HUES64 (cell line): Measurements from ENCODE around the gene FBXO21.
"Not testable (repeated sequence)": the region's sequence is repeated elsewhere in the genome, so short reads cannot be mapped to it uniquely, and the experiment has no call there.

Experiments
- H3K27ac ChIP-seq: 2 replicates; pipeline ENCODE4 v1.7.0; 2013; ENCODE audit warnings: low read depth, low read length, inconsistent platforms
- H3K27me3 ChIP-seq: 2 replicates; pipeline ENCODE4 v1.6.1; 2013; ENCODE audit warnings: mild to moderate bottlenecking, low read length; ENCODE audit not compliant: insufficient read depth
- H3K36me3 ChIP-seq: 2 replicates; pipeline ENCODE4 v1.6.1; 2013; ENCODE audit warnings: mild to moderate bottlenecking, low read length; ENCODE audit not compliant: insufficient read depth
- H3K4me1 ChIP-seq: 2 replicates; pipeline ENCODE4 v1.6.1; 2013; ENCODE audit warnings: mild to moderate bottlenecking, low read length, moderate library complexity; ENCODE audit not compliant: insufficient read depth
- H3K4me3 ChIP-seq: 2 replicates; pipeline ENCODE4 v1.5.1; 2013; ENCODE audit warnings: mild to moderate bottlenecking, low read length, moderate library complexity
- H3K9ac ChIP-seq: 2 replicates; pipeline ENCODE4 v1.6.1; 2013; ENCODE audit warnings: mild to moderate bottlenecking, low read depth, low read length
- H3K9me3 ChIP-seq: 2 replicates; pipeline ENCODE4 v1.6.1; 2013; ENCODE audit warnings: low read depth, low read length; ENCODE audit not compliant: insufficient read depth
- WGBS: fragments of 150-250, 120-280 bp; methylation state at CpG from one replicate; pipeline ENCODE4 v1.1.7; 2013; ENCODE audit warnings: missing lambda C conversion rate; 5-methylcytosine and 5-hydroxymethylcytosine counted together

Gene FBXO21

DNA sequence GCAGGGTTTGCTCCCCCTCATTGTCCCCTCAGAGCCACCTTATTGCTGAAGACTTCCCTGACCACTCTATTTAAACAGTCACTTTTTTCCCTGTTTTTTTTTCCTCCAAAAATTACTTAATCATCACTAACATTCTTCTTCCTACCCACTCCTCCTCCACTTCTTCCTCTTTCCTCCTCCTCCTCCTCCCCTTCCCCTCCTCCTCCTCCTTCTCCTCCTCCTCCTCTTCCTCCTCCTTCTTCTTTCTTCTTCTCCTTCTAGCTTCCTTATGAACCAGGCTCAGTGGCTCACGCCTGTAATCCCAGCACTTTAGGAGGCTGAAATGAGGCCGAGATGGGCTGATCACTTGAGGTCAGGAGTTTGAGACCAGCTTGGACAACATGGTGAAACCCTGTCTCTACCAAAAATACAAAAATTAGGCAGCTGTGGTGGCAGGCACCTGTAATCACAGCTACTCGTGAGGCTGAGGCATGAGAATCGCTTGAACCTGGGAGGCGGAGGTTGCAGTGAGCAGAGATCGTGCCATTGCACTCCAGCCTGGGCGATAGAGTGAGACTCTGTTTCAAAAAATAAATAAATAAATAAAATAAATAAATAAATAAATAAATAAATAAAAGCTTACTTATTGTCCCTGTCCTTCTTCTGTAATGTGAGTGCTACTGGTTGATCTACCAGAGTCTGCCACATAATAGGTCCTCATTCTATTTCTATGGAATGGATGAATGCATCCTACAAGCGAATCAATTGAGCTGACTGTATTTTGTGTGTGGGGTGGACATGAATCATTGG, 9.9 kb upstream of the FBXO21 start:
- not testable (repeated sequence) for H3K4me3 ChIP-seq, H3K4me1 ChIP-seq, H3K27me3 ChIP-seq, H3K36me3 ChIP-seq, H3K9ac ChIP-seq, H3K27ac ChIP-seq, H3K9me3 ChIP-seq
- 93% methylated on average over 7 of the region's 8 CpGs for WGBS

DNA sequence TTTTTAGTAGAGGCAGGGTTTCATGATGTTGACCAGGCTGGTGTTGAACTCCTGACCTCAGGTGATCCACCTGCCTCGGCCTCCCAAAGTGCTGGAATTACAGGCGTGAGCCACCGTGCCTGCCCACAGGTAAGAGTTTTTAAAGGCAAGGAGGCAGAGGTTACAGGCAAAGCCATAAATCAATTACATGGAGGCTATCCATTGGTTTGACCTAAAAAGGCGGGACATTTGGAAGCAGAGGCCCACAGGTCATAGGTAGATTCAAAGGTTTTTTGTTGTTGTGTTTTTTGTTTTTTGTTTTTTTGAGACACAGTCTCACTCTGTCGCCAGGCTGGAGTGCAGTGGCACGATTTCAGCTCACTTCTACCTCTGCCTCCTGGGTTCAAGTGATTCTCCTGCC, 6.1 kb upstream of the FBXO21 start:
- H3K4me3 ChIP-seq, H3K27ac ChIP-seq, H3K9me3 ChIP-seq, H3K36me3 ChIP-seq, H3K9ac ChIP-seq, H3K27me3 ChIP-seq, H3K4me1 ChIP-seq: not testable (repeated sequence)
- 96% methylated on average over 6 of the region's 6 CpGs for WGBS

DNA sequence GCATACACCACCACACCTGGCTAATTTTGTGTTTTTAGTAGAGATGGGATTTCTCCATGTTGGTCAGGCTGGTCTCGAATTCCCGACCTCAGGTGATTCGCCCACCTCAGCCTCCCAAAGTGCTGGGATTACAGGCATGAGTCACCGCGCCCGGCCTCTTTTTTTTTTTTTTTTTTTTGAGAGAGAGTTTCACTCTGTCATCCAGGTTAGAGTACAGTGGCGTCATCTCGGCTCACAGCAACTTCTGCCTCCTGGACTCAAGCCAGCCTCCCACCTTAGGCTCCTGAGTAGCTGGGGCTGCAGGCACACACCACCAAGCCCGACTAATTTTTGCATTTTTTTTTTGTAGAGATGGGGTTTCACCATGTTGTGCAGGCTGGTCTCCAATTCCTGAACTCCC, 4.8 kb upstream of the FBXO21 start:
- not testable (repeated sequence) for H3K36me3 ChIP-seq, H3K9me3 ChIP-seq, H3K27me3 ChIP-seq, H3K4me3 ChIP-seq, H3K4me1 ChIP-seq, H3K27ac ChIP-seq, H3K9ac ChIP-seq
- 73% methylated on average over 3 of the region's 9 CpGs for WGBS

DNA sequence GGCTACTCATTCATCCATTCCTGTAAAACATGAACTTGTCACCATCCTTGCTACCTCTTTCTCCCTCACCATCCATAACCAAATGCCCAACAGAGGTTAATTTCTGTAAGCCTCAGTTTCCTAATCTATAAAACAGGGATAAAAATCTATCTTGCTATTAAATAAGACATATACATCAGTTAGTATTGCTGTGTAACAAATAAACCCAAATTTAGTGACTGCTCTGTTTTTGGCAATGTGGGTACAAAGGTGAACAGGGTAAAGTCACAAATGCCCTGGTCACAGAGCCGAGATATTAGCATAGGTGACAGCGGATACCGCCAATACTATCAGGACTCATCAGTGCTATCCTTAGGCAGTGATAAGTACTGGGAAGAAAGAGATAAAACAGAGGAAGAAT, 3.6 kb upstream of the FBXO21 start:
- 95% methylated on average over 3 of the region's 3 CpGs for WGBS
- H3K27ac ChIP-seq = no peak overlapping the region
- H3K9me3 ChIP-seq = no peaks in the 10 kb centered on the region
- no peak overlapping the region for H3K9ac ChIP-seq
- no peaks in the 10 kb centered on the region for H3K36me3 ChIP-seq
- H3K4me1 ChIP-seq = peaks cover 4% of the 10 kb centered on the region; the same call in 1 of the 2 replicates
- H3K4me3 ChIP-seq = no peak overlapping the region
- H3K27me3 ChIP-seq = no peaks in the 10 kb centered on the region

DNA sequence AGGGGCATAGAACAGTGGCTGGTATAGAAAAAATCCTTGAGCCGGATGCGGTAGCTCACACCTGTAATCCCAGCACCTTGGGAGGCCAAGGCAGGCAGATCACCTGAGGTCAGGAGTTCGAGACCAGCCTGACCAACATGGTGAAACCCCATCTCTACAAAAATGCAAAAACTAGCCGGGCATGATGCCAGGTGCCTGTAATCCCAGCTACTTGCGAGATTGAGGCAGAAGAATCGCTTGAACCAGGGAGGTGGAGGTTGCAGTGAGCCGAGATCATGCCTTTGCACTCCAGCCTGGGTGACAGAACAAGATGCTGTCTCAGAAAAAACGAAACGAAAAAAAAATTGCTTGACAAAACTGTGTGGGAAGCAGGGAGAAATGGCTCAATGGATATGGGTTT, 2.3 kb upstream of the FBXO21 start:
- not testable (repeated sequence) for H3K27me3 ChIP-seq, H3K9me3 ChIP-seq, H3K36me3 ChIP-seq, H3K9ac ChIP-seq, H3K4me3 ChIP-seq, H3K27ac ChIP-seq
- 91% methylated on average over 9 of the region's 9 CpGs for WGBS
- H3K4me1 ChIP-seq = peaks cover 12% of the 10 kb centered on the region; the same call in 1 of the 2 replicates

DNA sequence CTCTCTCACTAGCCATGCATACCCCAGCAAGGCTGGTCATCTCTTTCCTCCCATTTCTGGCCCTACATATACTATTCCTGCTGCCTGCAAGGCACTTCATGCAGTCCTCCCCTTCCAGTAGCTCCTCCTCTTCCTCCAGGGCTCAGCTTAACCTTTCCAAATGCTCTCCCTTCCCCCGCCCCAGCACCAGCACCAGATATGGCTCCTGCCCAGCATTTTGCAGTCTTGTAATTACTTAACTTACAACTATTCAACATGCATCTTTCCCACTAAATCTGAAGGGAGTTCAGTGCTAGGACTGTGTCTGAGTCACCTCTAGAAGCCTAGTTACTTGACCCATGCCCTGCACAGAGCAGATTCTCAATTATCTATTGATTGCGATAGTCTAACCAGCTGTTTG, 1.8 kb upstream of the FBXO21 start:
- Histone ChIP-seq H3K9ac (no peak overlapping the region), H3K4me1 (peaks cover 12% of the 10 kb centered on the region; the same call in 1 of the 2 replicates), H3K27me3 (no peaks in the 10 kb centered on the region), H3K36me3 (peaks cover 8% of the 10 kb centered on the region), H3K9me3 (no peaks in the 10 kb centered on the region), H3K27ac (no peak overlapping the region), H3K4me3 (no peak overlapping the region)
- WGBS = 80% methylated on average over 2 of the region's 2 CpGs

DNA sequence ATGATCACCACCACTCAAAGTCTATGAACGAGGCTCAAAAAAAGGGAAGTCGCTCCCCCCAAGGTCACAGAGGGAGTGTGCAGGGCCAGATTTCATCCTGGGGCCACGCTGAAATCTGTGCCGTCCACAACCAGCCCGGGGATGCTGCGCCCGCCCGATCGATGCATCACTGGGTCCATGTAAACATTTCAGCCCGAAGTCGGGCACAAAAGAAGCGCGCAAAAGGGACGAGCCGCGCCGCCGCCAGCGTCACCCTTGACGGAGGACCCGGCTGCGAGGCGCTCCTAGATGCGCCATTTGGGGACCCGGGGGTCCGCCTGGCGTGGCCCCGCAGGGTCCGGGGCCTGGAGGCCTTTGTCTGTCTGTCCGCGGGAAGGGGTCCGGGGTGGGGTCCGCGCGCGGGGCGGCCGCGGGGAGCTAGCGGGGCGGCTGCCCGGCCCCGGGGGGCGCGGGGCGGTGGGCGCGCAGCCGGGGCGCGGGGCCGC, 503 bp downstream of the FBXO21 start:
- Histone ChIP-seq H3K36me3 (peaks cover 27% of the 10 kb centered on the region), H3K9me3 (no peaks in the 10 kb centered on the region), H3K27me3 (no peaks in the 10 kb centered on the region), H3K9ac (peak overlapping the region; percentile 91), H3K4me1 (peaks cover 12% of the 10 kb centered on the region; the same call in 1 of the 2 replicates), H3K27ac (no peak overlapping the region), H3K4me3 (peak overlapping the region; percentile 99)
- WGBS = under 1% methylated on average over 52 of the region's 52 CpGs

DNA sequence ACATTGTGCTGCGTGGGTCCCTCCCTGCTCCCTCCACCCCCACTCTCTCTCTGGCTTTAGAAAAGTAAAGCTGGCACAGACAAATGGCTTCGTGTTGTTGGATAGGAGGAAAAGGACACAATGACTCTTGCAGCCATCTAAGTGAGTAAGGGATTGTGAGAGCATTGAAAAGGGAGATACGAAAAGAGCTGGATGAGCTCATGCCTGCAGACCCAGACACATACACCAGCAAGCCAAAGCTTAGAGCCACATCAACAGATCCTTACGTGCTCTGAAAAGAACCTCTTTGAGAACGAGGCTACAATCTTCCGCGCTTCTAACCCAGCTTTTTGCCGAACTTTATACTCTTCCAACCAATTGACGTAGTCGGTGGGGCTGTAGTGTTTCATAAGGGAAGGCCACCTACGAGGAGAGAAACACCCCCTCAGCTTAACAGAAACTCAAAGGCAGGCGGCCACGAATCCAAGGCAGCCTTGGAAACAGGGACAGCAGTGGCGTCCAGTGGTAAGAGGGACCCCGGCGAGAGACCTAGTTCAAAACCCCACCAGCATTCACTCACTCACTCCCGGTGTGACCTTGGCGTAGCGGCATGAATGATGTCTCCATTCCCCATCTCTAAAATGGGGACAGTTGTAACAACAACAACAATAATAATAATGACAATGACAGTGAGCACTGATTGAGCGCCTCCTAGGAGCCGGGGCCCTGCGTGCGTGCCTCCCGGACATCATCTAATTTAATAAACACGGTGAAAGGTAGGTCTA, 1.1 kb downstream of the FBXO21 start:
- Histone ChIP-seq H3K4me3 (peak overlapping the region; percentile 99), H3K27me3 (no peaks in the 10 kb centered on the region), H3K9me3 (no peaks in the 10 kb centered on the region), H3K4me1 (peaks cover 12% of the 10 kb centered on the region; the same call in 1 of the 2 replicates), H3K36me3 (peaks cover 33% of the 10 kb centered on the region), H3K9ac (peak overlapping the region; percentile 91), H3K27ac (no peak overlapping the region)
- 11% methylated on average over 25 of the region's 25 CpGs for WGBS

DNA sequence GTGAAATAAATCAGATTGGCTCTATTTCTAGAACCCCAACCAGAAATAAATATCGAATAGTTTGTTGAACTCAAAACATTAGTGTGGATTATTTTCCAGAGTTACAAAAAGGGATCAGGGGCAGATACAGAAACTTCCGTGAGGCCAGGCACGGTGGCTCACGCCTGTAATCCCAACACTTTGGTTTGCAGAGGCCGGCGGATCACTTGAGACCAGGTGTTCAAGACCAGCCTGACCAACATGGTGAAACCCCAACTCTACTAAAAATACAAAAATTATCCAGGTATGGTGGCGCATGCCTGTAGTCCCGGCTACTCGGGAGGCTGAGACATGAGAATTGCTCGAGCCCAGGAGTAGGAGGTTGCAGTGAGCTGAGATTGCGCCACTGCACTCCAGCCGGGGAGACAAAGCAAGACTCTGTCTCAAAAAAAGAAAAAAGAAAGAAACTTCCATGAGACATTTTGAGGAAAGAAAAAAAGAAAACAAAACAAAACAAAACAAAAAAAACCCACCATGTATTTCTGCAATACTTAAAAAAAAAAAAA, 2.1 kb downstream of the FBXO21 start:
- Histone ChIP-seq H3K4me3 (peak overlapping the region; percentile 99; the same call in 1 of the 2 replicates), H3K27ac (no peak overlapping the region), H3K9ac (no peak overlapping the region), H3K9me3 (no peaks in the 10 kb centered on the region), H3K36me3 (peaks cover 43% of the 10 kb centered on the region), H3K4me1 (peaks cover 12% of the 10 kb centered on the region; the same call in 1 of the 2 replicates), H3K27me3 (no peaks in the 10 kb centered on the region)
- 94% methylated on average over 12 of the region's 12 CpGs for WGBS

DNA sequence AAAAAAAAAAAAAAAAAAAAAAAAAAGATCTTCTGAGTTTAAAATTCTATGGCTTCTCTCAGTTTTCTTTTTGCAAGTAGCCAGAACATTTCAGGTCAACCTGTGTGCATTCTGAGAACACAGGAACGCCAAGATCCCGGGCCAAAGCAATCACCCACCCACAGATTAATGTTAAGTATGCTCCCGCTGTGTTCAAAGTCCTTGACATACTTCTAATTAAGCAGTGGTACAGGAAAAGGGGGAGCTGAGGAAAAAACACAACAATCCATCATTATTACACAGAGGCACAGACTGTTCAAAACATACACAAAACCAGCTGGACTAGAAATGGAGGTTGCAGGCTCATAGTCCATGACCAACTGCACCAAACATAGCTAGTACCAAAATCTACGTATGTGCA, 2.8 kb downstream of the FBXO21 start:
- peaks cover 12% of the 10 kb centered on the region; the same call in 1 of the 2 replicates for H3K4me1 ChIP-seq
- no peak overlapping the region for H3K9ac ChIP-seq
- no peak overlapping the region for H3K27ac ChIP-seq
- peaks cover 49% of the 10 kb centered on the region for H3K36me3 ChIP-seq
- no peaks in the 10 kb centered on the region for H3K9me3 ChIP-seq
- WGBS = 92% methylated on average over 4 of the region's 4 CpGs
- no peak overlapping the region for H3K4me3 ChIP-seq
- H3K27me3 ChIP-seq = no peaks in the 10 kb centered on the region

DNA sequence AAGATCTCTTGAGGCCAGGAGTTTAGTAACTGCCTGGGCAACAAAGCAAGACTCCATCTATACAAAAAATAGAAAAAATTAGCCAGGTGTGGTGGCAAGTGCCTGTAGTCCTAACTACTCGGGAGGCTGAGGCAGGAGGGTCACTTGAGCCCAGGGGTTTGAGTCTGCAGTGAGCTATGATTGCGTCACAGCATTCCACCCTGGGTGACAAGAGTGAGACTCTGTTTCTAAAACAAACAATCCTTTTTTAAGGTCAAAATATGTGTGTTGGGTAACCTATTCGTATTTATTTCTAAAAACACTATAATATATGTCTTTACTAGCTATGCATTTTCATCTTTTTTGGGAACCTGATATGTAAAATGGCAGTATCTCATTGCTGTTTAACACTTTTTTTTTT, 7.4 kb downstream of the FBXO21 start:
- peaks cover 92% of the 10 kb centered on the region for H3K36me3 ChIP-seq
- H3K4me3 ChIP-seq = no peak overlapping the region
- H3K9ac ChIP-seq = no peak overlapping the region
- WGBS = 96% methylated on average over 2 of the region's 3 CpGs
- no peaks in the 10 kb centered on the region; the same call in 1 of the 2 replicates for H3K9me3 ChIP-seq
- no peak overlapping the region for H3K27ac ChIP-seq
- no peaks in the 10 kb centered on the region for H3K4me1 ChIP-seq
- H3K27me3 ChIP-seq = no peaks in the 10 kb centered on the region
